HL-60 (cell line): Measurements from ENCODE around the gene RABGEF1.
"Not testable (repeated sequence)": the region's sequence is repeated elsewhere in the genome, so short reads cannot be mapped to it uniquely, and the experiment has no call there.

Source experiments
- DNase-seq, 2 experiments: peaks; one replicate each; pipeline ENCODE4 v3.0.0-alpha.2; 2010 to 2020; ENCODE audit warnings: low read depth in 1 of 2, low spot score in 1 of 2
- H3K27ac ChIP-seq: fragments of 250-450 bp; sonication (Bioruptor Pico); replicated peaks from 2 replicates; pipeline ENCODE4 v1.5.1; 2020; ENCODE audit warnings: mild to moderate bottlenecking, moderate library complexity
- H3K27me3 ChIP-seq: fragments of 250-450 bp; sonication (Bioruptor Pico); 2 replicates; pipeline ENCODE4 v1.5.1; 2021; ENCODE audit warnings: mild to moderate bottlenecking, moderate library complexity; ENCODE audit not compliant: insufficient read depth, poor library complexity, severe bottlenecking
- H3K4me3 ChIP-seq: replicated peaks from 2 replicates; pipeline ENCODE4 v1.5.1; 2011; ENCODE audit warnings: mild to moderate bottlenecking, control low read depth, low read length; ENCODE audit not compliant: insufficient read depth
- CTCF ChIP-seq: IDR thresholded peaks from one replicate; pipeline ENCODE4 v1.5.1; 2011; ENCODE audit warnings: low read length, control low read depth, inconsistent platforms; ENCODE audit not compliant: insufficient read depth
- GABPA ChIP-seq: IDR thresholded peaks from 2 replicates; pipeline ENCODE4 v1.6.1; 2012; ENCODE audit warnings: low read depth
- POLR2AphosphoS5 ChIP-seq: IDR thresholded peaks from 2 replicates; pipeline ENCODE4 v1.6.1; 2012; ENCODE audit warnings: low read depth
- REST ChIP-seq: IDR thresholded peaks from 2 replicates; pipeline ENCODE4 v1.6.1; 2012; ENCODE audit warnings: low read depth; ENCODE audit not compliant: insufficient replicate concordance
- SPI1 ChIP-seq: IDR thresholded peaks from 2 replicates; pipeline ENCODE4 v1.6.1; 2012; ENCODE audit warnings: low read depth, mild to moderate bottlenecking, borderline replicate concordance

RABGEF1 gene

GRCh38 chr7:66781408-66782090 lies 41.0 kb downstream of the RABGEF1 start:
- no peak overlapping the region for H3K27ac ChIP-seq
- TF ChIP-seq POLR2AphosphoS5 = no peak
- no peak for TF ChIP-seq GABPA
- no peak for TF ChIP-seq REST
- TF ChIP-seq CTCF = no peak
- TF ChIP-seq SPI1 = no peak
- DNase-seq = no peak
- H3K27me3 ChIP-seq = no peaks in the 10 kb centered on the region
- H3K4me3 ChIP-seq = no peak overlapping the region

DNA sequence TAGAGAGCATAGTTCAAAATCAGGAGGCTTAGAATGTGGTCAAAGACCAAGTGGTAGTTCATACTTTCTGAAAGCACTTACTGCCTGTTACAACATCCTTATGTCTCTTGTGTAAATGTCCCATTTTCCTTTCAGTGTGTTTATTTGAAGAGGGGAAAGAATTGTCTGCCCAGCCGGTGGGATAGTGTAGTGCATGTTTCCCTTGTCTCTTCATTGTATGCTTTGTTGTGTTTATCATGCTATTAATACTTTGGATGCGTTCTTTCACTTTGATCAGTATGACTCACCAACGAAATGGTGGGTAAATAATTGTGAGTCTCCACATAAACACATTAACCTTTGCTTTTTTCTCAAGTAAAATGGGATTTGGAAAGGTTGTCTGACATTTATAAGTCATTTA lies 42.3 kb downstream of the RABGEF1 start:
- not testable (repeated sequence) for H3K4me3 ChIP-seq, H3K27me3 ChIP-seq, H3K27ac ChIP-seq, DNase-seq

GRCh38 chr7:66783887-66784595 lies 43.5 kb downstream of the RABGEF1 start:
- not testable (repeated sequence) for H3K27me3 ChIP-seq, H3K4me3 ChIP-seq, DNase-seq, H3K27ac ChIP-seq

DNA sequence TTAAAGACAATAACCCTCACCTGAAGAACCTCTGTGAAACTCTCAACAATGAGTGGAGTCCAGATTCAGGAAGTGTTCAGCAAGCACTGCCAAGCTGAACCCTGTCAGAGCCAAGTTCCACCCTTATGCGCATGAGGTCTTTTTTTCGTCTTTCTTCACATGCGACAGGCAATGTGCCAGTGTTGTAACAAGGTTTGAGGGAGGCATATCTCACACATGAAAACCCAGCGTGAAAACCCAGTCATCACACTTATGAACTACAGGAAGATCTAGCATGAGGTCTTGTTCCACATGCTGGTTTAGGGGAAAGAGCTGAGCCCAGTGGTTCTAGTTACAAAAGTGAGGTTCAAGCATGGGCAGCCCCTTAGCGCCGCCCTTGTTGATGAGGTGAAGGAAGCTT lies 49.7 kb downstream of the RABGEF1 start:
- Histone ChIP-seq H3K27ac (no peak overlapping the region), H3K4me3 (no peak overlapping the region), H3K27me3 (no peaks in the 10 kb centered on the region)
- TF ChIP-seq GABPA (no peak), REST (no peak), SPI1 (no peak), CTCF (no peak), POLR2AphosphoS5 (no peak)
- DNase-seq = no peak

- no peak for DNase-seq
- no peak overlapping the region for H3K4me3 ChIP-seq
- TF ChIP-seq CTCF (no peak), REST (no peak), GABPA (no peak), POLR2AphosphoS5 (no peak), SPI1 (no peak)
- no peak overlapping the region for H3K27ac ChIP-seq
- H3K27me3 ChIP-seq = no peaks in the 10 kb centered on the region
These were observed 50.2 kb downstream of the RABGEF1 start for GRCh38 chr7:66790725-66791124.
